Peyer's patch (tissue), 4 donors: ENCODE measurements around the gene ACTRT3.

ENCODE experiments used
- POLR2A ChIP-seq, 2 donors: fragments of 450-650 bp; IDR thresholded peaks; one replicate each; pipeline ENCODE4 v1.5.1; 2017; ENCODE audit warnings: antibody characterized with exemption in 2 of 2, mild to moderate bottlenecking in 2 of 2, moderate library complexity in 2 of 2
- TF ChIP-seq, protein P1 (sequence below), 6 experiments: fragments of 450-650 bp in 4 of 6; fragments of 200-600 bp in 2 of 6; sonication (generic) in 1 of 6; IDR thresholded peaks; one replicate each; pipeline ENCODE4 v1.5.1; 2017 to 2019; ENCODE audit warnings: antibody characterized with exemption in 6 of 6, mild to moderate bottlenecking in 3 of 6, moderate library complexity in 1 of 6

DNA sequence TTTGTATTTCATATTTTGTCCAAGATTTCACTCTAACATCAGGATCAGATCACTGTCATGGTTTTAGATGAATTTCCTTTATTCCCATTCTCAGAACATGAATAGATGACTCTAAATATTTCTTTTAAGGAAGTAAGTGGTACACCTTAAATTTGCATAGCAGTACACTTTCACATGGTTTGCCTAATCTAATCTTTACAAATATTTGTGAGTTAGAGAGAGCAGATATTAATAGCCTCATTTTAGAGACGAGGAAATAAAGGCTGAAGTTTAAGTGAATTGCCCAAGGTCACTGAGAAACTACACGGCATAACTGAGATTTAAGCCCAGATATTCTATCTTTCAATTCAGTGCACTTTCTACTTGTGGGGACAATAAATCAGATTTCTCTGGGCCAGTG is 18.7 kb downstream of the ACTRT3 start:
- TF ChIP-seq, protein P1, sequence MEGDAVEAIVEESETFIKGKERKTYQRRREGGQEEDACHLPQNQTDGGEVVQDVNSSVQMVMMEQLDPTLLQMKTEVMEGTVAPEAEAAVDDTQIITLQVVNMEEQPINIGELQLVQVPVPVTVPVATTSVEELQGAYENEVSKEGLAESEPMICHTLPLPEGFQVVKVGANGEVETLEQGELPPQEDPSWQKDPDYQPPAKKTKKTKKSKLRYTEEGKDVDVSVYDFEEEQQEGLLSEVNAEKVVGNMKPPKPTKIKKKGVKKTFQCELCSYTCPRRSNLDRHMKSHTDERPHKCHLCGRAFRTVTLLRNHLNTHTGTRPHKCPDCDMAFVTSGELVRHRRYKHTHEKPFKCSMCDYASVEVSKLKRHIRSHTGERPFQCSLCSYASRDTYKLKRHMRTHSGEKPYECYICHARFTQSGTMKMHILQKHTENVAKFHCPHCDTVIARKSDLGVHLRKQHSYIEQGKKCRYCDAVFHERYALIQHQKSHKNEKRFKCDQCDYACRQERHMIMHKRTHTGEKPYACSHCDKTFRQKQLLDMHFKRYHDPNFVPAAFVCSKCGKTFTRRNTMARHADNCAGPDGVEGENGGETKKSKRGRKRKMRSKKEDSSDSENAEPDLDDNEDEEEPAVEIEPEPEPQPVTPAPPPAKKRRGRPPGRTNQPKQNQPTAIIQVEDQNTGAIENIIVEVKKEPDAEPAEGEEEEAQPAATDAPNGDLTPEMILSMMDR (IDR thresholded peaks at IDR 0.05): no peak
- TF ChIP-seq POLR2A (IDR thresholded peaks at IDR 0.05): no peak
